ENCODE measurements around the gene USH2A. TPM values are rescaled to one million over a fixed set of nuclear protein-coding genes. Genes with fewer than 3 reads are reported as not detected.
"Not testable (repeated sequence)": the region's sequence is repeated elsewhere in the genome, so short reads cannot be mapped to it uniquely, and the experiment has no call there.

USH2A gene
- total and polyA plus RNA-seq, 5 experiments from 2014 or later, result not detected

GRCh38 chr1:216178281-216178680 is 245.0 kb downstream of the USH2A start:
- H3K27me3 Mint-ChIP-seq, result no peaks in the 10 kb centered on the region
- ATAC-seq (no peak), DNase-seq (no peak)
- no peak overlapping the region for H3K27ac Mint-ChIP-seq
- no peaks in the 10 kb centered on the region for H3K36me3 Mint-ChIP-seq
- H3K4me3 Mint-ChIP-seq, result no peak overlapping the region
- no peaks in the 10 kb centered on the region for H3K4me1 Mint-ChIP-seq
- H3K9me3 Mint-ChIP-seq, result peaks cover 0 to 7% (median 2%) of the 10 kb centered on the region in 9 donors
- POLR2A ChIA-PET, result no interaction called here

GRCh38 chr1:216176970-216177369 is 246.3 kb downstream of the USH2A start:
- H3K27me3 Mint-ChIP-seq, result no peaks in the 10 kb centered on the region
- DNase-seq (no peak), ATAC-seq (no peak)
- H3K4me1 Mint-ChIP-seq, result no peaks in the 10 kb centered on the region
- POLR2A ChIA-PET, result no interaction called here
- H3K36me3 Mint-ChIP-seq, result no peaks in the 10 kb centered on the region
- H3K9me3 Mint-ChIP-seq, result peaks cover 0 to 7% (median 2%) of the 10 kb centered on the region in 9 donors
- no peak overlapping the region for H3K4me3 Mint-ChIP-seq
- H3K27ac Mint-ChIP-seq, result no peak overlapping the region

GRCh38 chr1:216175714-216176113 is 247.5 kb downstream of the USH2A start:
- DNase-seq (no peak), ATAC-seq (no peak)
- Mint-ChIP-seq H3K9me3 (peaks cover 0 to 7% (median 2%) of the 10 kb centered on the region in 9 donors), H3K36me3 (no peaks in the 10 kb centered on the region), H3K27me3 (no peaks in the 10 kb centered on the region), H3K4me3 (no peak overlapping the region), H3K27ac (no peak overlapping the region), H3K4me1 (no peaks in the 10 kb centered on the region)
- POLR2A ChIA-PET, result no interaction called here

- no peak for ATAC-seq
Observed at GRCh38 chr1:216173376-216173995, 249.8 kb downstream of the USH2A start.

GRCh38 chr1:216169351-216169750 is 253.9 kb downstream of the USH2A start:
- DNase-seq, result no peak
- POLR2A ChIA-PET, result no interaction called here
- Mint-ChIP-seq H3K27ac (no peak overlapping the region), H3K4me1 (no peaks in the 10 kb centered on the region), H3K9me3 (peaks cover 0 to 11% (median 5%) of the 10 kb centered on the region in 9 donors), H3K4me3 (no peak overlapping the region), H3K27me3 (no peaks in the 10 kb centered on the region), H3K36me3 (no peaks in the 10 kb centered on the region)
- no peak for ATAC-seq

More at GRCh38 chr1:216173376-216173995, 249.8 kb downstream of the USH2A start:
- DNase-seq, result no peak
- no peaks in the 10 kb centered on the region for H3K36me3 Mint-ChIP-seq
- no peaks in the 10 kb centered on the region for H3K27me3 Mint-ChIP-seq
- H3K9me3 Mint-ChIP-seq, result peaks cover 0 to 11% (median 2%) of the 10 kb centered on the region in 9 donors
- H3K4me1 Mint-ChIP-seq, result no peaks in the 10 kb centered on the region
- no peak overlapping the region for H3K4me3 Mint-ChIP-seq
- no peak overlapping the region for H3K27ac Mint-ChIP-seq
- POLR2A ChIA-PET, result no interaction called here

GRCh38 chr1:216168546-216168945 is 254.7 kb downstream of the USH2A start:
- no peak overlapping the region for H3K4me3 Mint-ChIP-seq
- H3K9me3 Mint-ChIP-seq, result peaks cover 0 to 14% (median 7%) of the 10 kb centered on the region in 9 donors
- DNase-seq, result no peak

GRCh38 chr1:216154063-216154462 is 269.2 kb downstream of the USH2A start:
- Mint-ChIP-seq H3K9me3 (peaks cover 0 to 27% (median 10%) of the 10 kb centered on the region in 9 donors), H3K4me3 (no peak overlapping the region), H3K36me3 (no peaks in the 10 kb centered on the region), H3K27me3 (peaks cover 0 to 3% (median 0%) of the 10 kb centered on the region in 5 donors), H3K27ac (no peak overlapping the region), H3K4me1 (no peaks in the 10 kb centered on the region)
- ATAC-seq, result no peak
- no peak for DNase-seq
- POLR2A ChIA-PET, result no interaction called here

More at GRCh38 chr1:216168546-216168945, 254.7 kb downstream of the USH2A start:
- Mint-ChIP-seq H3K27me3 (no peaks in the 10 kb centered on the region), H3K36me3 (no peaks in the 10 kb centered on the region), H3K27ac (no peak overlapping the region), H3K4me1 (no peaks in the 10 kb centered on the region)
- POLR2A ChIA-PET, result no interaction called here
- ATAC-seq, result no peak

- Mint-ChIP-seq H3K4me1 (no peaks in the 10 kb centered on the region), H3K36me3 (no peaks in the 10 kb centered on the region), H3K4me3 (no peak overlapping the region), H3K27ac (no peak overlapping the region), H3K9me3 (peaks cover 0 to 36% (median 7%) of the 10 kb centered on the region in 9 donors), H3K27me3 (peaks cover 0 to 3% (median 0%) of the 10 kb centered on the region in 5 donors)
- POLR2A ChIA-PET, result no interaction called here
- ATAC-seq (no peak), DNase-seq (no peak)
Observed at GRCh38 chr1:216153130-216153529, 270.1 kb downstream of the USH2A start.

GRCh38 chr1:216145451-216146018 is 277.7 kb downstream of the USH2A start:
- peaks cover 0 to 39% (median 3%) of the 10 kb centered on the region in 9 donors for H3K9me3 Mint-ChIP-seq
- H3K4me1 Mint-ChIP-seq, H3K4me3 Mint-ChIP-seq, H3K36me3 Mint-ChIP-seq, H3K27me3 Mint-ChIP-seq, ATAC-seq, H3K27ac Mint-ChIP-seq, POLR2A ChIA-PET, DNase-seq: not testable (repeated sequence)

GRCh38 chr1:216144661-216145450 is 278.4 kb downstream of the USH2A start:
- Mint-ChIP-seq H3K27me3 (no peaks in the 10 kb centered on the region), H3K27ac (no peak overlapping the region)
- POLR2A ChIA-PET, result interaction anchor here (0.7 kb wide), 1 partner anchor 11 kb away, joined by 3 read pairs; no protein-coding TSS in a partner anchor

GRCh38 chr1:216142921-216143320 is 280.3 kb downstream of the USH2A start:
- H3K27me3 Mint-ChIP-seq, result no peaks in the 10 kb centered on the region
- no peak overlapping the region for H3K27ac Mint-ChIP-seq
- no peaks in the 10 kb centered on the region for H3K4me1 Mint-ChIP-seq
- POLR2A ChIA-PET, result no interaction called here
- H3K9me3 Mint-ChIP-seq, result peaks cover 0 to 25% (median 3%) of the 10 kb centered on the region in 9 donors
- H3K4me3 Mint-ChIP-seq, result no peak overlapping the region
- DNase-seq (no peak), ATAC-seq (no peak)
- no peaks in the 10 kb centered on the region for H3K36me3 Mint-ChIP-seq

More at GRCh38 chr1:216144661-216145450, 278.4 kb downstream of the USH2A start:
- no peak overlapping the region for H3K4me3 Mint-ChIP-seq
- peaks cover 0 to 32% (median 5%) of the 10 kb centered on the region in 9 donors for H3K9me3 Mint-ChIP-seq
- ATAC-seq (no peak), DNase-seq (no peak)
- H3K36me3 Mint-ChIP-seq, result no peaks in the 10 kb centered on the region
- no peaks in the 10 kb centered on the region for H3K4me1 Mint-ChIP-seq

- H3K4me1 Mint-ChIP-seq, result no peaks in the 10 kb centered on the region
- H3K4me3 Mint-ChIP-seq, result no peak overlapping the region
- ATAC-seq (no peak), DNase-seq (no peak)
- H3K36me3 Mint-ChIP-seq, result no peaks in the 10 kb centered on the region
- H3K27ac Mint-ChIP-seq, result no peak overlapping the region
- H3K9me3 Mint-ChIP-seq, result peaks cover 0 to 35% (median 3%) of the 10 kb centered on the region in 9 donors
- POLR2A ChIA-PET, result no interaction called here
- no peaks in the 10 kb centered on the region for H3K27me3 Mint-ChIP-seq
Observed at GRCh38 chr1:216140730-216141524, 282.3 kb downstream of the USH2A start.

All from naive thymus-derived CD8-positive, alpha-beta T cell (primary cell).